SU-DHL-6 (cell line): ENCODE results near the gene RORC.

ENCODE experiments used
- EZH2phosphoT487 ChIP-seq: fragments of 200-600 bp; sonication (generic), shearing (Covaris generic); conservative IDR thresholded peaks from 2 replicates; pipeline ENCODE4 v1.6.1; 2018; ENCODE audit warnings: mild to moderate bottlenecking, antibody characterized with exemption, low read length, moderate library complexity, mixed read lengths
- TF ChIP-seq, protein P1 (sequence below): fragments of 200-600 bp; sonication (generic); IDR thresholded peaks from one replicate; pipeline ENCODE4 v1.5.1; 2017; ENCODE audit warnings: antibody characterized with exemption, mild to moderate bottlenecking, low read length, moderate library complexity; ENCODE audit not compliant: insufficient read depth, poor library complexity, severe bottlenecking

DNA sequence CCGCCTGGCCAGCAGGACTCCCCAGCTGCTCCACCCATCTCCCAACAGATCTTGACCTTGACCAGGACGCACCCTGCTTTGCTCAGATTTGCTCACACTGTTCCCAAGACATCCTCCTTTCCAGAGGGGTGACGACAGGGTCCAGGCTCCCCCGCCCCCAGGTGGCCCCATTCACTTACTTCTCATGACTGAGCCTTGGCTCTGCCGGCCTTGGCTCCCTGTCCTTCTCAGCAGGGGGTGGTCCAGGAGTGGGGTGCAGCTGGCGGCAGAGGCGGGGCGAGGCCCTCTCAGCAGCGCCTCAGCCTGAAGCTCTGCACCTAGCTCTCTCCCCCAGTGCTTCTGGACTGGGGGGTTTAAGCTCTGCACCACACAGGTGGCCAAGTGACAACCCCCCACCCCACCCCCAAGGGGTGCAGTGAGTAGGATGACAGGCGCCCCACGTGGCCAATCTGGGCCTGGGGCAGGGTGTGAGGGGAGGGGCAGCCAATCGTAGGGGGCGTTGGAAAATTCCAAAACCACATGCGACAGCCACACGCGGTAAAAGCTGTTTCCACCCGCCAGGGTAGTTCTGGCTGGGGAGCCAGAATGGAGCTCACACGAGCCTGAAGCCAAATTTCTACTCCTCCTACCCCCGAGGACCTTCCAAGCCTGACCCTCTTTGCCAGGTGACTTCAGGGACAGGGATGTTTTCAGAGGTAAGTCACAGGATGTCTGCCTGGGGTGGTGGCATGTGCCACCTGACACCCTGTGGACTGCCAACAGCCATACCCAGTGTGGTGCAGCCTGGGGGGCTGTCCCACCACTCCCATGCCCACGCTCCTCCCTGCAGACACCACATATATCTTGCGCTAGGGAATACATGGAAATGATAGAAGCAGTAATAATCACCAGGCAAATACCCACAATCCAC is 5.6 kb downstream of the RORC start:
- TF ChIP-seq, protein P1, sequence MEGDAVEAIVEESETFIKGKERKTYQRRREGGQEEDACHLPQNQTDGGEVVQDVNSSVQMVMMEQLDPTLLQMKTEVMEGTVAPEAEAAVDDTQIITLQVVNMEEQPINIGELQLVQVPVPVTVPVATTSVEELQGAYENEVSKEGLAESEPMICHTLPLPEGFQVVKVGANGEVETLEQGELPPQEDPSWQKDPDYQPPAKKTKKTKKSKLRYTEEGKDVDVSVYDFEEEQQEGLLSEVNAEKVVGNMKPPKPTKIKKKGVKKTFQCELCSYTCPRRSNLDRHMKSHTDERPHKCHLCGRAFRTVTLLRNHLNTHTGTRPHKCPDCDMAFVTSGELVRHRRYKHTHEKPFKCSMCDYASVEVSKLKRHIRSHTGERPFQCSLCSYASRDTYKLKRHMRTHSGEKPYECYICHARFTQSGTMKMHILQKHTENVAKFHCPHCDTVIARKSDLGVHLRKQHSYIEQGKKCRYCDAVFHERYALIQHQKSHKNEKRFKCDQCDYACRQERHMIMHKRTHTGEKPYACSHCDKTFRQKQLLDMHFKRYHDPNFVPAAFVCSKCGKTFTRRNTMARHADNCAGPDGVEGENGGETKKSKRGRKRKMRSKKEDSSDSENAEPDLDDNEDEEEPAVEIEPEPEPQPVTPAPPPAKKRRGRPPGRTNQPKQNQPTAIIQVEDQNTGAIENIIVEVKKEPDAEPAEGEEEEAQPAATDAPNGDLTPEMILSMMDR = no peak
- no peak for TF ChIP-seq EZH2phosphoT487
